PC-9 (cell line): ENCODE data around the gene SDK1.

Experiments used
- CTCF ChIP-seq: fragments of 200-600 bp; sonication (generic); conservative IDR thresholded peaks from 2 replicates; pipeline ENCODE4 v1.6.1; 2017; ENCODE audit warnings: mixed run types, antibody characterized with exemption, mild to moderate bottlenecking, moderate library complexity
- EZH2 ChIP-seq: fragments of 200-600 bp; sonication (generic); IDR thresholded peaks from 2 replicates; pipeline ENCODE4 v1.8.0; 2017; ENCODE audit warnings: antibody characterized with exemption, low read depth

- TF ChIP-seq CTCF (no peak), EZH2 (no peak)
Measured at GRCh38 chr7:4076701-4077294, 775.7 kb downstream of the SDK1 start.
